Subcutaneous adipose tissue (tissue), 4 donors: ENCODE data around the gene TMEM52. TPM values are rescaled to one million over a fixed set of nuclear protein-coding genes. Genes with fewer than 3 reads are reported as not detected.

Experiments
- total RNA-seq, 4 donors: library from RNA; depleted of rRNA; stranded (reverse); fragments of >200 nt; gene quantifications; one replicate each; pipeline ENCODE4 v1.1.0, GENCODE V29; 2016
- TF ChIP-seq, protein P1 (sequence below): fragments of 450-650 bp; IDR thresholded peaks from one replicate; pipeline ENCODE4 v1.5.1; 2016; ENCODE audit warnings: low read depth, mild to moderate bottlenecking, control low read depth, antibody characterized with exemption, moderate library complexity

Gene TMEM52
- 1 to 10 TPM in 3 of 4 donors, not detected in 1; 1.3 to 9.8 (median 1.7) TPM for total RNA-seq

DNA sequence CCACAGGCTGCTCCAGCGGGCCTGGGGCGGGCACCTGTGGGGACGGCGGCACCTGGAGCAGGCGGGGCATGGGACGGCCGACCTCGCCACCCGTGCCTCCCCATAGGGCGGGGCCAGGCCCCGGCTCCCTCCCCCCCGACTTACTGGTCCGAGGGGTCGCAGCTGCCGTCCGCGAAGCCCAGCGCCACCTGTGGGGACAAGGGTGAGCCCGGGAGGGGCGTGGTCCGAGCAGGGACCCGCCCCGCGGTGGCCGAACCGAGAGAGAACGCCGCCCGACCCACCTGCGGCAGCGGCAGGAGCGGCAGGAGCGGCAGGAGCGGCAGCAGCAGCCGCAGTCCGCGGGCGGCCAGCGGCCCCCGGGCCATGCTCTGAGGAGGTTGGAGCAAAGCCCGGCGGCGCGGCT, at the start of gene TMEM52:
TSS of gene TMEM52 (minus strand) at position 379 of the 403 bp plus-strand sequence. CDS start at position 365, 14 bp downstream.
- TF ChIP-seq, protein P1, sequence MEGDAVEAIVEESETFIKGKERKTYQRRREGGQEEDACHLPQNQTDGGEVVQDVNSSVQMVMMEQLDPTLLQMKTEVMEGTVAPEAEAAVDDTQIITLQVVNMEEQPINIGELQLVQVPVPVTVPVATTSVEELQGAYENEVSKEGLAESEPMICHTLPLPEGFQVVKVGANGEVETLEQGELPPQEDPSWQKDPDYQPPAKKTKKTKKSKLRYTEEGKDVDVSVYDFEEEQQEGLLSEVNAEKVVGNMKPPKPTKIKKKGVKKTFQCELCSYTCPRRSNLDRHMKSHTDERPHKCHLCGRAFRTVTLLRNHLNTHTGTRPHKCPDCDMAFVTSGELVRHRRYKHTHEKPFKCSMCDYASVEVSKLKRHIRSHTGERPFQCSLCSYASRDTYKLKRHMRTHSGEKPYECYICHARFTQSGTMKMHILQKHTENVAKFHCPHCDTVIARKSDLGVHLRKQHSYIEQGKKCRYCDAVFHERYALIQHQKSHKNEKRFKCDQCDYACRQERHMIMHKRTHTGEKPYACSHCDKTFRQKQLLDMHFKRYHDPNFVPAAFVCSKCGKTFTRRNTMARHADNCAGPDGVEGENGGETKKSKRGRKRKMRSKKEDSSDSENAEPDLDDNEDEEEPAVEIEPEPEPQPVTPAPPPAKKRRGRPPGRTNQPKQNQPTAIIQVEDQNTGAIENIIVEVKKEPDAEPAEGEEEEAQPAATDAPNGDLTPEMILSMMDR = no peak

GRCh38 chr1:1967879-1968278, 48.8 kb upstream of the TMEM52 start:
- TF ChIP-seq, protein P1 = no peak

GRCh38 chr1:1967151-1967550, 48.1 kb upstream of the TMEM52 start:
- TF ChIP-seq, protein P1 = no peak

GRCh38 chr1:1966071-1966740, 47.1 kb upstream of the TMEM52 start:
- TF ChIP-seq, protein P1 = no peak

DNA sequence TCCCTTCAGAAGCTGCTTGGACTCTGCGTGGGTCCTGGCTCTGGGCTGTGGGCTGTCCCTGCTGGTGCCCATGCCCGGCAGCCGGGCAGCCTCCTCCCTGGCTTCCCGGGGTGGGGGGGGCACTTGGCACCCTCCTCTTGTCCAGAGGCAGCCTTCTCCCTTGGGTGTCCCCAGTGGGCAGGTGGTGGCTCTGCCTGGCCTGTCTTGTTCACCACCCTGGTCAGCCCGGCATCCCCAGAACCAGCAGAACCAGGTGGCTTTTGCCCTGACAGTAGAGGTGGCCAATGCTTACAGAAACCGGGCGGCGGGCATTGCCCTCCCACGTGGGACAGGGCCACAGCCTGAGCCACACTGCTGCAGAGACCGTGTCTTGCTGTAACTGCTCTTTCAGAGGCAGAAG, 46.5 kb upstream of the TMEM52 start:
- TF ChIP-seq, protein P1 = no peak

- TF ChIP-seq, protein P1 = no peak
Observed at GRCh38 chr1:1964811-1965210, 45.7 kb upstream of the TMEM52 start.

GRCh38 chr1:1963570-1963969, 44.5 kb upstream of the TMEM52 start:
- TF ChIP-seq, protein P1 = no peak
